ENCODE results near the gene BCL7C.

The BCL7C gene

GRCh38 chr16:30904114-30904780, 10.4 kb upstream of the BCL7C start:
- TF ChIP-seq CTCF (IDR thresholded peaks at IDR 0.05): no peak
- H3K79me2 ChIP-seq: no peaks in the 10 kb centered on the region
- H3K4me2 ChIP-seq (ENCODE audit: low read length): no peak overlapping the region
- H3K4me3 ChIP-seq (ENCODE audit: low read depth, low read length): no peak overlapping the region
- H3K27me3 ChIP-seq (ENCODE audit: control insufficient read depth, insufficient read depth, low read length): no peaks in the 10 kb centered on the region
- H3K36me3 ChIP-seq (ENCODE audit: control insufficient read depth, insufficient read depth, low read length): no peaks in the 10 kb centered on the region
- H3K9ac ChIP-seq: no peak overlapping the region
- no peaks in the 10 kb centered on the region for H3K4me1 ChIP-seq
- peak overlapping the region; percentile 26 for H2AFZ ChIP-seq
- no peaks in the 10 kb centered on the region for H3K9me3 ChIP-seq (ENCODE audit: control insufficient read depth, low read length)
- H3K27ac ChIP-seq: peak overlapping the region; percentile 58

- Histone ChIP-seq H3K36me3 (ENCODE audit: control insufficient read depth, insufficient read depth, low read length) (no peaks in the 10 kb centered on the region), H3K9me3 (ENCODE audit: control insufficient read depth, low read length) (no peaks in the 10 kb centered on the region), H2AFZ (no peak overlapping the region), H3K27me3 (ENCODE audit: control insufficient read depth, insufficient read depth, low read length) (no peaks in the 10 kb centered on the region), H3K4me3 (ENCODE audit: low read depth, low read length) (no peak overlapping the region), H3K9ac (no peak overlapping the region), H3K27ac (peak overlapping the region; percentile 58), H3K4me2 (ENCODE audit: low read length) (no peak overlapping the region), H3K79me2 (no peaks in the 10 kb centered on the region), H3K4me1 (no peaks in the 10 kb centered on the region)
- TF ChIP-seq CTCF (IDR thresholded peaks at IDR 0.05): no peak
These were observed 9.7 kb upstream of the BCL7C start for GRCh38 chr16:30903596-30903995.

- no peak for TF ChIP-seq CTCF (IDR thresholded peaks at IDR 0.05)
- Histone ChIP-seq H3K36me3 (ENCODE audit: control insufficient read depth, insufficient read depth, low read length) (no peaks in the 10 kb centered on the region), H3K4me3 (ENCODE audit: low read depth, low read length) (no peak overlapping the region), H2AFZ (peak overlapping the region; percentile 96), H3K27me3 (ENCODE audit: control insufficient read depth, insufficient read depth, low read length) (no peaks in the 10 kb centered on the region), H3K4me1 (no peaks in the 10 kb centered on the region), H3K79me2 (no peaks in the 10 kb centered on the region), H3K4me2 (ENCODE audit: low read length) (no peak overlapping the region), H3K9ac (no peak overlapping the region), H3K27ac (peak overlapping the region; percentile 68), H3K9me3 (ENCODE audit: control insufficient read depth, low read length) (no peaks in the 10 kb centered on the region)
These were observed 9.1 kb upstream of the BCL7C start for GRCh38 chr16:30903002-30903401.

- Histone ChIP-seq H3K4me1 (peaks cover 3% of the 10 kb centered on the region), H3K79me2 (no peaks in the 10 kb centered on the region)
- TF ChIP-seq CTCF (IDR thresholded peaks at IDR 0.05): no peak
These were observed 8.4 kb upstream of the BCL7C start for GRCh38 chr16:30902029-30902972.

More at GRCh38 chr16:30902029-30902972, 8.4 kb upstream of the BCL7C start:
- Histone ChIP-seq H3K9ac (no peak overlapping the region), H3K27me3 (ENCODE audit: control insufficient read depth, insufficient read depth, low read length) (no peaks in the 10 kb centered on the region), H3K27ac (peak overlapping the region; percentile 68), H3K4me2 (ENCODE audit: low read length) (peak overlapping the region; percentile 76), H3K36me3 (ENCODE audit: control insufficient read depth, insufficient read depth, low read length) (no peaks in the 10 kb centered on the region), H2AFZ (peak overlapping the region; percentile 96), H3K4me3 (ENCODE audit: low read depth, low read length) (peak overlapping the region; percentile 52), H3K9me3 (ENCODE audit: control insufficient read depth, low read length) (no peaks in the 10 kb centered on the region)

Data from parathyroid adenoma (tissue), 2 donors.